Type B pancreatic cell (in vitro differentiated cells): Measurements from ENCODE around the gene JUP. TPM values are rescaled to one million over a fixed set of nuclear protein-coding genes. Genes with fewer than 3 reads are reported as not detected.
A peak's percentile ranks its signal among the peaks of the same experiment; 100 is the strongest.
"Not testable (repeated sequence)": the region's sequence is repeated elsewhere in the genome, so short reads cannot be mapped to it uniquely, and the experiment has no call there.

Source experiments
- DNase-seq: peaks from one replicate; pipeline ENCODE4 v3.0.0; 2021; ENCODE audit warnings: mixed read lengths; ENCODE audit not compliant: unreplicated experiment; ENCODE audit errors: extremely low spot score
- H3K27ac Mint-ChIP-seq: 2 replicates; pipeline ENCODE4 v1.8.0; 2021; ENCODE audit warnings: mild to moderate bottlenecking, mixed read lengths
- H3K27me3 Mint-ChIP-seq: 2 replicates; pipeline ENCODE4 v1.8.0; 2021; ENCODE audit warnings: mixed read lengths
- H3K36me3 Mint-ChIP-seq: 2 replicates; pipeline ENCODE4 v1.8.0; 2021; ENCODE audit warnings: mixed read lengths
- H3K4me1 Mint-ChIP-seq: one replicate; pipeline ENCODE4 v1.8.0; 2021; ENCODE audit warnings: mixed read lengths; ENCODE audit not compliant: unreplicated experiment
- H3K4me3 Mint-ChIP-seq: 2 replicates; pipeline ENCODE4 v1.8.0; 2021; ENCODE audit warnings: mild to moderate bottlenecking, mixed read lengths
- H3K9me3 Mint-ChIP-seq: 2 replicates; pipeline ENCODE4 v1.8.0; 2021; ENCODE audit warnings: mixed read lengths
- CTCF ChIP-seq: fragments of 200-600 bp; sonication (generic); conservative IDR thresholded peaks from 2 replicates; pipeline ENCODE4 v1.5.0; 2021; ENCODE audit warnings: antibody characterized with exemption, mild to moderate bottlenecking
- long read RNA-seq: library from polyadenylated mRNA; unstranded; transcript quantifications from one replicate; pipeline ENCODE4 v2.0.0, GENCODE V29; 2020
- total RNA-seq: library from RNA; stranded (reverse); gene quantifications from 2 replicates; pipeline ENCODE4 v1.2.1, GENCODE V29; 2021; ENCODE audit warnings: low replicate concordance

JUP gene
- total RNA-seq = 169 and 505 TPM in 2 replicates
- long read RNA-seq, partial matches to known transcripts = 12 of 18 reads
- long read RNA-seq, other reads (novel, unspliced or antisense) = 2 of 18 reads

GRCh38 chr17:41786227-41787020 is at the start of gene JUP:
JUP (minus strand) TSS chr17:41786711; CDS start chr17:41771854, 14,857 bp downstream.
- H3K27me3 Mint-ChIP-seq = no peaks in the 10 kb centered on the region

GRCh38 chr17:41835800-41836549 is 49.5 kb upstream of the JUP start, which contains the start of gene NT5C3B:
NT5C3B (minus strand) TSS chr17:41836232; CDS start chr17:41836193, 39 bp downstream.
- no peak for DNase-seq
- peaks cover 7% of the 10 kb centered on the region for H3K4me1 Mint-ChIP-seq
- peak within 1 kb of the TSS; percentile 94 for H3K4me3 Mint-ChIP-seq
- H3K27ac Mint-ChIP-seq = peak within 1 kb of the TSS; percentile 40
- H3K27me3 Mint-ChIP-seq = peaks cover 3% of the 10 kb centered on the region
- no peaks in the 10 kb centered on the region for H3K9me3 Mint-ChIP-seq
- peaks cover 7% of the 10 kb centered on the region for H3K36me3 Mint-ChIP-seq
- no peak for TF ChIP-seq CTCF

More at GRCh38 chr17:41786227-41787020, at the start of gene JUP:
- H3K9me3 Mint-ChIP-seq = no peaks in the 10 kb centered on the region
- H3K4me1 Mint-ChIP-seq = peaks cover 27% of the 10 kb centered on the region
- H3K4me3 Mint-ChIP-seq = peak within 1 kb of the TSS; percentile 96
- peak; percentile 92 for TF ChIP-seq CTCF
- peak; percentile 100 for DNase-seq
- no peaks in the 10 kb centered on the region for H3K36me3 Mint-ChIP-seq
- H3K27ac Mint-ChIP-seq = peak within 1 kb of the TSS; percentile 98

- Mint-ChIP-seq H3K9me3 (no peaks in the 10 kb centered on the region), H3K27ac (peak overlapping the region; percentile 40), H3K36me3 (peaks cover 7% of the 10 kb centered on the region), H3K4me1 (peaks cover 7% of the 10 kb centered on the region), H3K4me3 (peak overlapping the region; percentile 94), H3K27me3 (peaks cover 3% of the 10 kb centered on the region)
- DNase-seq = no peak
- no peak for TF ChIP-seq CTCF
Measured at GRCh38 chr17:41835214-41835799, 48.8 kb upstream of the JUP start.

GRCh38 chr17:41829961-41830360 is 43.5 kb upstream of the JUP start:
- H3K9me3 Mint-ChIP-seq, H3K27ac Mint-ChIP-seq: not testable (repeated sequence)

GRCh38 chr17:41825175-41825845 is 38.8 kb upstream of the JUP start:
- H3K27me3 Mint-ChIP-seq = no peaks in the 10 kb centered on the region
- no peaks in the 10 kb centered on the region for H3K9me3 Mint-ChIP-seq
- DNase-seq = no peak
- peaks cover 4% of the 10 kb centered on the region for H3K4me1 Mint-ChIP-seq
- TF ChIP-seq CTCF = no peak
- H3K4me3 Mint-ChIP-seq = no peak overlapping the region
- H3K27ac Mint-ChIP-seq = no peak overlapping the region
- H3K36me3 Mint-ChIP-seq = peaks cover 9% of the 10 kb centered on the region

More at GRCh38 chr17:41829961-41830360, 43.5 kb upstream of the JUP start:
- not testable (repeated sequence) for DNase-seq, H3K4me3 Mint-ChIP-seq, H3K36me3 Mint-ChIP-seq, H3K27me3 Mint-ChIP-seq, H3K4me1 Mint-ChIP-seq
